GM19023 (cell line): ENCODE measurements around the gene TNS1.

Experiments
- ATAC-seq: cut with Tn5 transposase; IDR thresholded peaks from one replicate; pipeline ENCODE4 v1.9.1; 2021; ENCODE audit warnings: mild to moderate bottlenecking, moderate library complexity; ENCODE audit not compliant: unreplicated experiment

Gene TNS1

DNA sequence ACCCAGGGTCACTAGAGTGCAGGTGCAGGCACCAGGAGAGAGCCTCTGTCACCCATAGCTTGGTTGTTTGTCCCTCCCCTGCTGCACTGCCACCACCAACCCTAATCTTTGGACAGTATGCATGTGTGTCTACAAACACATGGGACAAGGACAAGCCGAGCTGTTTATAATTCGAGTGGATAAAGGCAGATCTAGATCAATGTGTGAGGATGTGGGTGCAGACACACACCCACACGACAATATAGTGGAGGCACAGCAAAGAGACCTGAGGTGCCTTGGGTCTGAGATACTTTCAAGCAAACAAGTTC is 199.2 kb downstream of the TNS1 start:
- ATAC-seq = no peak

DNA sequence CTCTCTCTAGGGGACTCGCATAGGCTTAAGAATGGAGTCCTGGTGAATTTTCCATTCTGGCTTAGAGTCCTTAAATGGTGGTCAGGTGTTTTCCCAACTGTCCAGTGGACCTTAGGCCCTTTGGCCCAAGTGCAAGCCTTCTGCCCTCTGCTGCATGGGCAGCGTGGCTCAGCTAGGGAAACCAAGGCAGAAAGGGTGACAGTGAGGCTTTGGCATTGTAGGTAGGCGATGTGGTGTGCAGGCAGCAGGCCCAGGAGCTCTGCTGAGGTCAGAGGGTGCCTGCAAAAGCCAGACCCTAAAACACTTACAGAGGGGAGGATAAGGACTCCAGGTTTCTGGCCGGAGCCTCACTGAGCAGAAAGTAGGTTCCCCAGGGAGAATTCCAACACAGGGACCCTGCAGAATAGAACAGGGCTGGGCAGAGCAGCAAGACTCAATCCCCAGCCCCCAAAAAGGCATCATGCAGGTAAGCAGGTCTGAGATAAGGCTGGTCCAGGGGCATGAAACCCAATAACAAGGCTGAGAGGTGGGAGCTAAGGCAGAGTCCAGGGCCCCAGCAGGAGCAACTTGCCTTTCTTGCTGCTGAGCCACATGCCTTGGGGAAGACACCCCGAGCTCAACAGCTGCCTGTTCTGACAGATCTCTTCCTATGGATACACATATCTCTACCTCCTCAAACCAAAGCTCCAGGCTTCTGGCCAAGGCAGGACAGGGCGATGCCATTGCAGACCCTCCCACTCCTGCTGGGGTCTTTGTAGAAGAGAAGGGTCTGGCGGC is 199.7 kb downstream of the TNS1 start:
- ATAC-seq = no peak

DNA sequence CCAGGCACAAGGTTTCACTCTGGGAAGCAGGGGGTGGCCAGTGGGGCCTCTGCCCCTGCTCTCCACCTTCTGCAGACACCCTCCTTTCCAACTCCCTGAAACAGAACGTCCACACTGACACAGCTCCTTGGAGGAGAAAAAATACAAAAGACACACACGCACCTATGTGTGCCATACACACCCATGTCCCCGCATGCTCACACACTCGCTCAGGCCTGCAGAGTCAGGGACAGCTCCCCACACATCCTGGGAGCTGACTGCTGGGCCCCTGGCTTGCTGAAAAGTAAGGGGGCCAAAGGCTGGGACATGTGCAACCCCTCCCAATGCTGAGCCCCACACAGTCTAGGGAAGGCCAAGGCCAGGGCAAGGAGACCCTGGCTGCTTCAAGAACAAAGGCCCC is 200.5 kb downstream of the TNS1 start:
- ATAC-seq = no peak

DNA sequence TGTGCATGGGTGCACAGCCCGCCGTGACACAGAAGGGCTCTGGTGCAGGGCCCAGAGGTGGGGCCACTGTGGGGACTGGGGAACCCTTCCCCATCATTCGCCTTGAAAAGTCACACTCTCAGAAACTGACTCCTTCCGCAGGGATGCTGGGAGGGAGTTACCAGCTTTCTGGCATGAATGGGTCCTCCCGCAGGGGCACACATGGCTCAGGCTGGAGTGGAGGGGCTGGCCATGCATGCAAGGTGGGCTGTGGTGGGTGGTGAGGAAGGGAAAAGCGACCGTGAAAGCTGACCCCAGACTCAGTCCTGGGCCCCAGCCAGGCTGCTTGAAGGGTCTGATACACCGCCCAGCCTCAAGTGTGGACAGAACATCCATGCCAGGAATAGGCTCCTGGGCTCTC is 201.1 kb downstream of the TNS1 start:
- ATAC-seq = no peak

DNA sequence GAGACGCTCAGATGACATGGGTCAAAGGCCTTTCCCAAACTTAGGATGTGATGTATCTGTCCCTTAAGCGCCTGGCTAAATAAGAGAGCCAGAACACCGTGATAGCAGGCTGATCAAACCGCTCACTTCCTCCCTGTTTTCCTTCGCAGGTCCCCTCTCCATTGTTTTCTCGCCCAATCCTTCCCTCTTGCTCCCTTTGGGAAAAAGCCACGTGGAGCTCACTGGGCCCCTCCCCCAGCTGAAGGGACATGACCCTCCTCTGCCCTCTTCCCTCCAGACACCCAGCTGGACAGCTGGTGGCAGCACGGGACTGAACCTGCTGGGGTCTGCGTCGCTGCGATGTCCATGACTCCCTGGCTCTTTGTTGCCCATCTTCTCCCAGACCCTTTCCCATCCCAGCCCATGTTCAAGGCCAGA is 201.7 kb downstream of the TNS1 start:
- no peak for ATAC-seq

DNA sequence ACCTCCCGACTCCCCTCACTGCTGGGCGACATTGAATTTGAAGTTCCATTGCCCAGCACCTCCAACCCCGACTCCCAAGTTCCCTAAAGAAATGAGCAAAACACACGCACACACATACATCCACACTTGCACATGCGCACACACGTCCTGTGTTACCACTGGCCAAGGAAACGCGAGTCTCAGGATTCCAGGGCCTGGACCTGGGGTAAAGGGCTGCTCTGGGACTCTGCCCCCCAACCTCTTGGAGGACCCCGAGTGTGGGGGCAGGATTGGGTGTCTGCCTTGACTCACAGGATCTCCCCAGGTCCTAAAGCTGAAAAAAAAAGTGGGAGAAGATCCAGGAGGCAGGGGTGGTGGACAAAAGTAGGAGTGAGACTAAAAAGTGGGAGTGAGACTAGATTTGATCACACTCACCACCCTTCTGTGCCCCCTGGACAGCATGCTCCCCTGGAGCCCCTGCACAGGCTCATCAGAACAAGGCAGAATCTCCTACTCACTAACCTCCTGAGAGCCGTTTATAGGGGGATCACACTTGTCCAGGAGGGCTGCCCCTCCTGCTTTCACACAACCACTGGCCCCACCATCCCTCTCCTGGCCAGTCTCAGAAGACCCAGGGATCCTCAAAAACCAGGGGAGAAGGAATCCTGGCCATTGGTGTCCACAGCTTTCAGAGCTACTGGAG is 202.2 kb downstream of the TNS1 start:
- no peak for ATAC-seq

DNA sequence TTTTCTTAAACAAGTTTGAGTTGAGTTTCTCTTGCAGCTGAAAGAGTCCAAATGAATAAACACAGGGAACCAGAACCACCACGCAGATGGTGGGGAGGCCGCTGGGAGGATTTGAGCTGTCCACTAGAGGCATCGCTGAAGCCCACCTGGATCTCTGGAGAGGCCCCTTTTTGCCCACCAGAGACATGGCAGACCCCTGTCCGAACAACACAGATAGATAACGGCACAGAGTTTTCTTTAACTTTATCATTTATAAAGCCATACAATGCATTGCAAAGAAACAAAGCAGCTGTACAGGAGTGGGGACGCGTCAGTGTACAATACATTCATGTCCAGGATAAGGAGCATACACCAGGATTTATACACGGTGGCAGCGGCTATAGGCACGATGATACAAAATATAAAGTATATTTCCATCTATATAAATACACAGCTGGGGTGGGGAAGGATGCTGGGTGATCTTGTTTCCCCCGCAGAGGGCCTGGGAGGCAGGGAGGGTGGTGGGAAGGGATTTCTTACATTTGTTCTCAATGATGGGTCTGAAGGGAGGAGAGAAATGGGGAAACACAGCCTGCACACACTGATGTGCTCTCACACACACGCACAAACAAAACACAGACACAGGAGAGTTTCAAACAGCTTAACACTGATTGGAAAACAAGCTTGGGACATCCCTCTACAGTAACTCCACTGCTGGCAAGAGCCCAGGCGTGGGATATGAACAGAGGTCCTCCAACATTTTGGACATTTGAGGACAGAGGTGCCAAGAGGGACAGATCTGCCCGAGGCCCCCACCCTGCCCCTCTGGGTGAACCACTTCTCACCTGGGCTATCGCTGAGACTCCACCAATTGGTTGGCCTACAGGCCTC is 203.0 kb downstream of the TNS1 start:
- no peak for ATAC-seq

DNA sequence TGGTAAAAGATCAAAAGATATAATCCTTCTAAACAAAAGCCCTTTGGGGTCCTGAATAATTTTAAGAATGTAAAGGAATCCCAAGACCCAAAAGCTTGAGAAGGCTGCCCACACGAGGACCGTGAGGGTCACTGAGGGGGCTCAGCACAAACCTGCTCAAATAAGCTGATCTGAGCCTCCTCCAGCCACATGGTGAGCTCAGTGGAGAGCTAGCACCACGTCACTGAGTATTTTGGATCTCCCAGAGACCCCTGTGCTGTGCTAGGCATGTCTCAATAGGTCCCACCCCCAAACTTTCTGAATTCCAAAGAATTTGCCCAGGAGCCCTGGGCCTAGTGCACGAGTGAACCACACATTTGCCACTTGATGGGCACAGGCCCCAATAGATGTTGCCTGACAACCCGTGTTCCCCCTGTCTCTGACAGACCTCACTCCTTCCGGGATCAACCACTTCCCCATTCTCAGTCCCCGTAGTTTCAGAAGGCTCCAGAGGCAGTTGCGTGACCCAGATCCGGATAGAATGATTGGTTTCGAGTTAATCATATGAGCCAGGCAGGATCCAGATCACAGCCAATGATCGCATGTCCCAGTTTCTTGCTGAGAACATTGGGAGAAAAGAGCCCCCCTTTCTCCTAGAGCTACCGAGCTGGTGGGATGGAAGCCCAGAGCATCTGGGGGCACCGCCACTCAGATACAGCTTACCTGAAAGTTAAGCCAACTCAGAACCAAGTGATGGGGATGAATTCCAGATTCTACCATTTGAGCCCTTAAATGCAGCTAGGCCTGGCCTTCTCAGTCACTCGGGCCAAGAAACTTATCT is 203.8 kb downstream of the TNS1 start:
- no peak for ATAC-seq

DNA sequence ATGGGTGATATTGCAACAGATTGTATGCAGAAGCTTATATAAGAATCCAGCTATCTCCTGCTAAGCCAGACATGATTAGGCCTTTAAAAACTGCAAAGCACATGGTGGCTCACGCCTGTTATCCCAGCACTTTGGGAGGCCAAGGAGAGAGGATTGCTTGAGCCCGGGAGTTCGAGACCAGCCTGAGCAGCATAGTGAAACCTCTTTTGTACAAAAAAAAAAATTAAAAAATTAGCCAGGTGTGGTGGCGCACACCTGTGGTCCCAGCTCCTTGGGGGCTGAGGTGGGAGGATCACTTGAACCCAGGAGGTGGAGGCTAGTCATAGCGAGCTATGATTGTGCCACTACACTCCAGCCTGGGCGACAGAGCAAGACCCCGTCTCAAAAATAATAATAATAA is 204.6 kb downstream of the TNS1 start:
- ATAC-seq = no peak

DNA sequence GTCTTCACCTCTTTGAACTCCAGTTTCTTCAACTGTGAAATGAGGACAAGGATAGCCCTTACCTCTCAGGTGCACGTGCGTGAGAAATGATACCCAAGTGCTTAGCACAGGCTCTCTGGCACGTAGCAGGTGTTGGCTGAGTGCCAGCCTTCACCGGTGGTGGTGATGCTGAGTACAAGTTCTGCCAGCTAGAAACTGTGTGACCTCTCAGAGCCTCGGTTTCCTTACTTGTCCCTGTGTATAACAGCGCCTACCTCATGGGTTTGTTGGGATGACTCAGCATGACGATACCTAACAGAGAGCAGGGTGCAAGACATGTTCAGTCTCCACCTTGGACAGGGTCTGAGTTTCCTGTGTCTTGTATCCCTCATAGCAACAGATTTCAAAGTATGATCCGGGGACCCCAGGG is 205.1 kb downstream of the TNS1 start:
- ATAC-seq = no peak

DNA sequence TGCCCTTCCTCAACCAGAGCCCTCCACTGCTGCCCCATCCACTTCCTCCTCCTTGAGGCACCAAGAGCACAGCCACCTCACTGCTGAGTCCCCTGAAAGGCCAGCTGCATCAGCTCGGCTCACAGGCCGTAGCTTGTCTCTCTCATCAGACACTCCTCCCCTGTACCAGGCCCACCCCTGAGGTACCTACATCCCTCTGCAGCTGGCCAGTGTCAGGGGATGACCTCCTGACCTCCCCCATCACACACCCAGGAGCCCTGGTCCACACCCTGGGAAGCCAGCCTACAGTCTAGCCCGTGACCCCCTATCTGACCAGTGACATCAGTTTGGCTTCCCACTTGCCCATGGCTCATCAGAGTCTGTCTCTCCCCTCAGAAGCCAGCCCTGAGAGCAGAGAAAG is 205.6 kb downstream of the TNS1 start:
- no peak for ATAC-seq

DNA sequence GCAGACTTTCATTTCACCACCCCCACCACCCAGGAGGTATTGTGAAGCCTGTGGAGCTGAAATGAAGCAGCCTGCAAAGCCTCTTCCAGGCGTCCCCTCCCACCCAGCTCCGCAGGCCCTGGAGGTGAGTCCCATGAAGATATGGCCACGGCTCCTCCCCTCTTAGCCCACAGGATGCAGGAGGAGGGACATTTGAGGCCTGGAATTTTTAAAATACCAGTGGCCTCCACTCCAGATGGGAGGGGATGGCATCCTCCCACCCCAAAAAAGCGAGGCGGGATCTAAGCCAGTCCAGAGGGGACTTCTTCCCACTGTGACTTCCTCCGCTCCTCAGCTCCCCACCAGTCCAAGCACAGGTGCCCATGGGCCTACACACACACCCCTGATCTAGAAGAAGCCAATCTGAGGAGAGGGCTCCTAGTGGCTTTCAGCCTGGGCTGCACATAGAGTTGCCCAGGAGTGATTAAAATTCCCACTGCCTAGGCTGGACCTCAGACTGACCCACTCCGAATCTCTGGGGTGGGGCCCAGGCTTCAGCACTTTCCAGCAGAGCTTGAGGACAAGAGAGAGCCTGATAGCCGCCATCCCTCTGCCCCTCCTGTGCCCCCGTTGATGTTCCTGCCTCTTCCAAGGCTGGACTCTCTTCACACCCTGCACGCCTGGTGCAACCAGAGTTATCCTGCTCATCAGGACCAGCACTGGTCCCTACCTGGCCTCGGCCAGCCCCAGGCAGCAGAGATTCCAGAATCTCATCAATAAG is 206.9 kb downstream of the TNS1 start:
- no peak for ATAC-seq

DNA sequence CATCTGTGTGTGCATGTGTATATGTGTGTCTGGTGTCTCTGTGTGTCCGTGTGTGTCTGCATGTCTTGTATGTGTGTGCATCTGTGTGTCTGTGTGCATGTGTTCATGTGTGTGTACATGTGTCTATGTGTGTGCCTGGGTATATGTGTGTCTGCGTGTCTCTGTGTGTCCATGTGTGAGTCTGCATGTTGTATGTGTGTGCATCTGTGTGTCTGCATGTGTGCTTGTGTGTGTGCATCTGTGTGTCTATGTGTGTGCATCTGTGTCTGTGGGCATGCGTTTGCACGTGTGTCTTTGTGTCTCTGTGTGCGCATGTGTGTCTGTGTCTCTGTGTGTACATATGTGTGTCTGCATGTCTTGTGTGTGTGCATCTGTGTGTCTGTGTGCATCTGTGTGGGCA is 207.7 kb downstream of the TNS1 start:
- no peak for ATAC-seq

DNA sequence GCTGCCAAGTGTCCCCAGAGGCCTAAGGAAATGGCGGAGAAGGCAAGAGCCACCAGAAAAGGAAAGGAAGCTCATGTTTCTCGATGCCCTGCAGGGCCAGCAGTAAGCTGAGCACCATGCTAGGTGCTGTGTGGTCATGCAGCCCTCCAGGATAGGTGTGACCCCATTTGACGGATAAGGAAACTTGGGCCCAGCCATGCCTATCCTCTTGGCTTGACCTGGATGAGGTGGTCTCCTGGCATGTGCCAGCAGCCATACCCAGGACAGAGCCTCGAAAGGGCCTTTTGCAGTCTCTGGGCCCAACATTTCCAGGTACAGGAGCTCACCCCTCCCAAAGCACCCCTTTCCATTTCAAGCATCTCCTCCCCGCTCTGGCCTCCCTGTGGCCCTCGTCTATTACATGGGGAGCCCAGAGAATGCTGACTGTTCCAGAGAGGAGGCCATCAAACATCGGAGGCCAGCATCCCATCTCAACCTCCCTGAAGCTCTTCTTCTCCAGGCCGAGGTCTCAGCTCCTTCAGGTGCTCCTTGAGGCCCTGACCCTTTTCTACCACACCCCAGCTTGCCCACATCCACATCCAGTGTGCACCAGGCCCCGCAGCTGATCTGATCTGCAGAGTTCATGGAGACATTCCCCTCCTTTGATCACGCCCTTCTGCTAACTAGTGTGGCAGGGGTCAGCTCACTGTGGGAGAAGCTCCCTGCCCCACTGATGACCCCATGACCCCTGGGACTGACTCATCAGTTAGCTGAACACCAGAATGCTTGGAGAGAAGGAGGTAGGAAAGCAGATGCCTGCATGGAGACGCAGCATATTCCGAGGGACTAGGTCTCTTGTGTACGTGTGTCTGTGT is 208.4 kb downstream of the TNS1 start:
- no peak for ATAC-seq

DNA sequence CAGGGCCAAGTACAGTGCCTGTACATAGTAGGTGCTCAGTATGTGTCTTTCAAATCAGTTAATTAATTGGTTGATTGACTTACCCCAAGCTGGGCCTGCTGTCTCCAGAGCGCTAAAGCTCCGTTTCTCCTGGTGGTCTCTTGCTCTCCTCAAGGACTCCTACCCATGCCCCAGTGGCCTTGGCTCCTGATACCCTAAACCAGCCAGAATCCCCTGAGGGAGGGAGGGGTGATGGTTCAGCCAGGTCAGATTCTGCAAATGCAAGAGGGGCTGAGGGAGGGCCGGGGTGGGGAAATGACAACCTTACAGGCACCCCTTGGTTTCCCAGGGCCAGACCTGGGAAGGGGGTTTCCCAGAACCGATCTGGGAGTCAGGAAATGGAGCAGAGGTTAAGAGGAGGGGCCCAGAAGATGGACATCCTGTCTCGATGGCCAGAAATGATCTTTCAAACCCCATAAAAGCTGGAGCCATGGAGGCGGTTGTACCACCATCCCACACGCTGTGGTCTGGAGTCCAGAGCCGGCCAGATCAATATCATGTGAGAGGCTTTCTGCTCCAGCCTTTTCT is 209.1 kb downstream of the TNS1 start:
- ATAC-seq = no peak

DNA sequence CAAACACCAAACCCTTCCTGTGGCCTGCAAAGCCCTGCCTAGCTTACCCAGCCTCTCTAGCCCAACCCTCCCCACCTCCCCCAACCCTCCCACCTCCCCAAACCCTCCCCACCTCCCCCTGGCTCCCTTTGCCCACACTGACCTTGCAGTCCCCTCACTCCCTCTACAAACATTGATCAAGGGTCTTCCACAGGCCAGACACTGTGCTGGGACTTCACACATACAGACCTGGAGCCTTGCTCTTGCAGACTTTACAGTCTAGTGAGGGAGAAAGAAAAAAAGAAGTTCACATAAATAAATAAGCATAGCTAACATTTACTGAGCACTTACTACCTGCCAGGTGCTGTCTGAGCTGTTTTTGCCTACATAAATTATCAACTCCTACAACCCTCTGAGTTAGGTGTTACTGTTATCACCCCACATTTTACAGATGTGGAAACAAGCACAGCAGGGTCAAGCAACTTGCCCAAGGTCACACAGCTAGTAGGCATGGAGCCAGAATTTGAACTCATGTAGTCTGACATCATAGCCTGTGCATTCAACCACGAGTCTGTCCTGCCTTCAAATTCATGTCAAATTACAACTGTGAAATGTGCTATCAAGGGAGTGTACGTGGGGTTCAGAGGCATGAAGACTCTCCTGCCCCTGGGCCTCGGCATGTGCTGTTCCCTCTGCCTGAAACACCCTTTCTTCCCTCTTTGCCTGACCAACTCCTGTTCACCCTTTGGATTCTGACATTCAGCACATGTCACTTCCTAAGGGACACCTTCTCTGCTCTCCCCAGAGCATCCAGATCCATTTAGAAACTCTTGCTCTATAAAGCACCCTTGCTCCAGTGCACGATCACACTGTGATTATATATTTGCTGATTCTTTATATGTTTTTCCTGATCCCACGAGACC is 209.9 kb downstream of the TNS1 start:
- ATAC-seq = no peak

DNA sequence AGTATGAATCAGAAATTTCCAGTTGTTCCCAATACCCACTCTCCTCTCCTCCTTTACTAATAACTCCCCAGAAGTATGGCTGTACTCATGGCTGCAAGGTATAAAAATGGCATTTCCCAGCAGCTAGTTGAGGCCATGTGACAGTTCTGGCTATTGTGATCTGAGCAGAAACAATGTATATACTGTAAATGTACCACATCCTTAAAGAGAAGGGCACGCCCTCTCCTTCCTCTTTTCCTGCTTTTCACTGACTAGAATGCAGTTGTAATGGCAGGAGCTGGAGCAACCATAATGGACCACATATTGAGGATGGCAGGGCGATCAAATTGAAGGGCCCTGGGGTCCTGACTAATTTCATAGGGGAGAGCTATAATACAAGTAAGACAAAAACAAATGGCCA is 211.2 kb downstream of the TNS1 start:
- ATAC-seq = no peak
